ENCODE measurements around the gene SVEP1. TPM values are rescaled to one million over a fixed set of nuclear protein-coding genes. Genes with fewer than 3 reads are reported as not detected.

The SVEP1 gene
- total and polyA plus RNA-seq, 2 donors (not counting 1 experiment from before 2014, with no cell fraction given): not detected

DNA sequence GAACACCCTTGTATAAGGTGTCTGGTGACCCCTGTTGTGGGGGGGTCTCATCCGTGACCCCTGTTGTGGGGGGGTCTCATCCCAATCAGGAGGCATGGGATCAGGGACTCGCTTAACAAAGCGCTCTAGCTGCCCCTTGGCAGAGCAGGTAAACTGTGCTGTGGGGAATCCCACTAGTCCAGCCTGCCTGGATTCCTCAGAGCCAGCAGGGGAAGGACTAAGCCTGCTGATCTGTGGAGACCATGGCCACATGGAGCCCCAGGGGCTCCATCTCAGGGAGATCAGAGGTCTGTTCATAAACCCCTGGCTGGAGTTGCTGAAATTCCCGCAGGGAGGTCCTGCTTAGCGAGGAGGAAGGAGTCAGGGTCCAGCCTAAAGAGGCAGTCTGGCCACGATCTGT, 196.1 kb downstream of the SVEP1 start:
- no peak overlapping the region for H3K27ac ChIP-seq (ENCODE audit: low read length in 2 of 2)
- H3K4me1 Mint-ChIP-seq: no peaks in the 10 kb centered on the region
- no peaks in the 10 kb centered on the region for H3K79me2 ChIP-seq (ENCODE audit: control insufficient read depth, insufficient read depth, low read length)
- intact Hi-C loops (cut with micrococcal nuclease): no loop called here
- H3K9me3 Mint-ChIP-seq (ENCODE audit: insufficient read depth): no peaks in the 10 kb centered on the region
- DNase-seq (no peak), ATAC-seq (ENCODE audit: low read depth) (no peak)
- H3K27ac Mint-ChIP-seq: no peak overlapping the region
- peaks cover 0 to 2% (median 0%) of the 10 kb centered on the region in 4 experiments for H3K27me3 ChIP-seq (replicated peaks in 1 of 4; ENCODE audit: control extremely low read depth in 1 of 4, control insufficient read depth in 3 of 4, insufficient read depth in 4 of 4, low read length in 3 of 4)
- no peaks in the 10 kb centered on the region for H3K4me1 ChIP-seq (ENCODE audit: control insufficient read depth in 2 of 2, insufficient read depth in 2 of 2, low read length in 2 of 2)
- no peaks in the 10 kb centered on the region for H4K20me1 ChIP-seq (ENCODE audit: control insufficient read depth, insufficient read depth, low read length, poor library complexity, severe bottlenecking)
- H3K9ac ChIP-seq (ENCODE audit: low read length): no peak overlapping the region
- ChIA-PET CTCF (no interaction called here), POLR2A (no interaction called here)
- no peak overlapping the region for H3K4me3 ChIP-seq (ENCODE audit: control extremely low read depth in 1 of 5, extremely low read depth in 1 of 5, insufficient read depth in 1 of 5, low read depth in 2 of 5, low read length in 4 of 5)
- no peak overlapping the region for H3K4me2 ChIP-seq (replicated peaks; ENCODE audit: low read depth, low read length, poor library complexity, severe bottlenecking)
- H3K27me3 Mint-ChIP-seq: peaks cover 23% of the 10 kb centered on the region
- H2AFZ ChIP-seq (ENCODE audit: insufficient read depth, low read depth, low read length, poor library complexity, severe bottlenecking): no peak overlapping the region
- no peaks in the 10 kb centered on the region for H3K36me3 ChIP-seq (replicated peaks in 1 of 2; ENCODE audit: control extremely low read depth in 1 of 2, control insufficient read depth in 1 of 2, extremely low read depth in 1 of 2, insufficient read depth in 2 of 2, low read length in 1 of 2)
- H3K9me3 ChIP-seq (ENCODE audit: control extremely low read depth in 1 of 3, control insufficient read depth in 2 of 3, insufficient read depth in 1 of 3, low read length in 2 of 3): no peaks in the 10 kb centered on the region
- no peak overlapping the region for H3K4me3 Mint-ChIP-seq
- WGBS (ENCODE audit: insufficient coverage): 100% methylated on average over 6 of the region's 6 CpGs
- TF ChIP-seq, protein P1, sequence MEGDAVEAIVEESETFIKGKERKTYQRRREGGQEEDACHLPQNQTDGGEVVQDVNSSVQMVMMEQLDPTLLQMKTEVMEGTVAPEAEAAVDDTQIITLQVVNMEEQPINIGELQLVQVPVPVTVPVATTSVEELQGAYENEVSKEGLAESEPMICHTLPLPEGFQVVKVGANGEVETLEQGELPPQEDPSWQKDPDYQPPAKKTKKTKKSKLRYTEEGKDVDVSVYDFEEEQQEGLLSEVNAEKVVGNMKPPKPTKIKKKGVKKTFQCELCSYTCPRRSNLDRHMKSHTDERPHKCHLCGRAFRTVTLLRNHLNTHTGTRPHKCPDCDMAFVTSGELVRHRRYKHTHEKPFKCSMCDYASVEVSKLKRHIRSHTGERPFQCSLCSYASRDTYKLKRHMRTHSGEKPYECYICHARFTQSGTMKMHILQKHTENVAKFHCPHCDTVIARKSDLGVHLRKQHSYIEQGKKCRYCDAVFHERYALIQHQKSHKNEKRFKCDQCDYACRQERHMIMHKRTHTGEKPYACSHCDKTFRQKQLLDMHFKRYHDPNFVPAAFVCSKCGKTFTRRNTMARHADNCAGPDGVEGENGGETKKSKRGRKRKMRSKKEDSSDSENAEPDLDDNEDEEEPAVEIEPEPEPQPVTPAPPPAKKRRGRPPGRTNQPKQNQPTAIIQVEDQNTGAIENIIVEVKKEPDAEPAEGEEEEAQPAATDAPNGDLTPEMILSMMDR (IDR thresholded peaks at IDR 0.05): no peak
- no peak for TF ChIP-seq EZH2 (IDR thresholded peaks at IDR 0.05; ENCODE audit: borderline replicate concordance, insufficient read depth, low read depth, low read length, poor library complexity, severe bottlenecking)

DNA sequence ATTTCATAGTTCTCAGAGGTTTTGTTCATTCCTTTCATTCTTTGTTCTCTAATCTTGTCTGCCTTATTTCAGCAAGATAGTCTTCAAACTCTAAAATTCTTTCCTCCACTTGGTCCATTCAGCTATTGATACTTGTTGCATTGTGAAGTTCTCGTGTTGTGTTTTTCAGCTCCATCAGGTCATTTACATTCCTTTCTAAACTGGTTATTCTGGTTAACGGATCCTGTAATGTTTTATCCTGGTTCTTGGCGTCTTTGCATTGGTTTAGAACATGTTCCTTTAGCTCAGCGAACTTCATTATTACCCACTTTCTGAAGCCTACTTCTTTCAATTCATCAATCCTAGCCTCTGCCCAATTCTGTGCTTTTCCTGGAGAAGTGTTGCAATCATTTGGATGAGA, 196.8 kb downstream of the SVEP1 start:
- CTCF ChIA-PET: no interaction called here
- H3K4me1 ChIP-seq (ENCODE audit: control insufficient read depth in 2 of 2, insufficient read depth in 2 of 2, low read length in 2 of 2): no peaks in the 10 kb centered on the region
- DNase-seq (no peak), ATAC-seq (ENCODE audit: low read depth) (no peak)
- no peaks in the 10 kb centered on the region for H3K9me3 ChIP-seq (ENCODE audit: control extremely low read depth in 1 of 3, control insufficient read depth in 2 of 3, insufficient read depth in 1 of 3, low read length in 2 of 3)
- no peak overlapping the region for H2AFZ ChIP-seq (ENCODE audit: insufficient read depth, low read depth, low read length, poor library complexity, severe bottlenecking)
- intact Hi-C loops (cut with micrococcal nuclease): no loop called here
- 80% methylated on average over 1 of the region's 4 CpGs for WGBS (ENCODE audit: insufficient coverage)
- TF ChIP-seq EZH2 (IDR thresholded peaks at IDR 0.05; ENCODE audit: borderline replicate concordance, insufficient read depth, low read depth, low read length, poor library complexity, severe bottlenecking): no peak
- TF ChIP-seq, protein P1 (IDR thresholded peaks at IDR 0.05): no peak
- no peaks in the 10 kb centered on the region for H3K79me2 ChIP-seq (ENCODE audit: control insufficient read depth, insufficient read depth, low read length)
- Mint-ChIP-seq H3K27ac (no peak overlapping the region), H3K27me3 (peaks cover 20% of the 10 kb centered on the region), H3K9me3 (ENCODE audit: insufficient read depth) (no peaks in the 10 kb centered on the region), H3K4me3 (no peak overlapping the region), H3K4me1 (no peaks in the 10 kb centered on the region)
- POLR2A ChIA-PET: no interaction called here
- H4K20me1 ChIP-seq (ENCODE audit: control insufficient read depth, insufficient read depth, low read length, poor library complexity, severe bottlenecking): no peaks in the 10 kb centered on the region
- no peak overlapping the region for H3K4me3 ChIP-seq (ENCODE audit: control extremely low read depth in 1 of 5, extremely low read depth in 1 of 5, insufficient read depth in 1 of 5, low read depth in 2 of 5, low read length in 4 of 5)
- no peak overlapping the region for H3K27ac ChIP-seq (ENCODE audit: low read length in 2 of 2)
- H3K27me3 ChIP-seq (replicated peaks in 1 of 4; ENCODE audit: control extremely low read depth in 1 of 4, control insufficient read depth in 3 of 4, insufficient read depth in 4 of 4, low read length in 3 of 4): peaks cover 0 to 2% (median 0%) of the 10 kb centered on the region in 4 experiments
- H3K9ac ChIP-seq (ENCODE audit: low read length): no peak overlapping the region
- no peak overlapping the region for H3K4me2 ChIP-seq (replicated peaks; ENCODE audit: low read depth, low read length, poor library complexity, severe bottlenecking)
- no peaks in the 10 kb centered on the region for H3K36me3 ChIP-seq (replicated peaks in 1 of 2; ENCODE audit: control extremely low read depth in 1 of 2, control insufficient read depth in 1 of 2, extremely low read depth in 1 of 2, insufficient read depth in 2 of 2, low read length in 1 of 2)

All from B cell (primary cell).